Measurements from ENCODE around the gene NEMF. TPM values are rescaled to one million over a fixed set of nuclear protein-coding genes. Genes with fewer than 3 reads are reported as not detected.

NEMF gene
- polyA plus RNA-seq, 1 donor from 2014 or later: 91.0 TPM

DNA sequence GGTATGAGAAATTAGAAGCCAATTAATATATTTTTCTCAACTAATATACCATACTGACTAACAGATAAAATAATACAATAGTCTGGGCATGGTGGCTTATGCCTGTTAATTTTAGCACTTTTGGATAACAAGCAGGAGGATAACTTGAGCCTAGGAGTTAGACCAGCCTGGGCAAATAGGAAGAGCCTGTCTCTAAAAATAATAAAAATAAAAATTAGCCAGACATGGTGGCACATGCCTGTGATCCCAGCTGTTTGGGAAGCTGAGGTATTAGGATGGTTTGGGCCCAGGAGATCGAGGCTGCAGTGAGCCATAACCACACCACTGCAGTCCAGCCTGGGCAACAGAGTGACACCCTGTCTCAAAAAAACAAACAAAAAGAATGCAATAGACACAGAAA is 60.0 kb downstream of the NEMF start:
- H3K79me2 ChIP-seq (replicated peaks; ENCODE audit: insufficient read depth, low read length): no peaks in the 10 kb centered on the region
- H3F3A ChIP-seq (ENCODE audit: insufficient read depth, low read length, poor library complexity, severe bottlenecking): no peaks in the 10 kb centered on the region
- H3K4me2 ChIP-seq (ENCODE audit: low read length): no peak overlapping the region
- no peaks in the 10 kb centered on the region for H3K27me3 ChIP-seq (ENCODE audit: insufficient read depth, low read depth, low read length)
- no peaks in the 10 kb centered on the region for H3K9me2 ChIP-seq (ENCODE audit: insufficient read depth, low read length)
- H2AFZ ChIP-seq (ENCODE audit: low read depth, low read length): no peak overlapping the region
- no peak overlapping the region for H3K27ac ChIP-seq (ENCODE audit: low read length)
- TF ChIP-seq POLR2AphosphoS5 (IDR thresholded peaks at IDR 0.05) (no peak), SMC3 (conservative IDR thresholded peaks at IDR 0.05; ENCODE audit: poor library complexity) (no peak), RAD21 (conservative IDR thresholded peaks at IDR 0.05) (no peak), MXI1 (conservative IDR thresholded peaks at IDR 0.05; ENCODE audit: poor library complexity, severe bottlenecking) (no peak), TAF1 (IDR thresholded peaks at IDR 0.05; ENCODE audit: low read depth) (no peak), EZH2 (IDR thresholded peaks at IDR 0.05; ENCODE audit: borderline replicate concordance, insufficient read depth, low read length, poor library complexity, severe bottlenecking) (no peak), EP300 (conservative IDR thresholded peaks at IDR 0.05; ENCODE audit: poor library complexity, severe bottlenecking) (no peak)
- TF ChIP-seq, protein P1, sequence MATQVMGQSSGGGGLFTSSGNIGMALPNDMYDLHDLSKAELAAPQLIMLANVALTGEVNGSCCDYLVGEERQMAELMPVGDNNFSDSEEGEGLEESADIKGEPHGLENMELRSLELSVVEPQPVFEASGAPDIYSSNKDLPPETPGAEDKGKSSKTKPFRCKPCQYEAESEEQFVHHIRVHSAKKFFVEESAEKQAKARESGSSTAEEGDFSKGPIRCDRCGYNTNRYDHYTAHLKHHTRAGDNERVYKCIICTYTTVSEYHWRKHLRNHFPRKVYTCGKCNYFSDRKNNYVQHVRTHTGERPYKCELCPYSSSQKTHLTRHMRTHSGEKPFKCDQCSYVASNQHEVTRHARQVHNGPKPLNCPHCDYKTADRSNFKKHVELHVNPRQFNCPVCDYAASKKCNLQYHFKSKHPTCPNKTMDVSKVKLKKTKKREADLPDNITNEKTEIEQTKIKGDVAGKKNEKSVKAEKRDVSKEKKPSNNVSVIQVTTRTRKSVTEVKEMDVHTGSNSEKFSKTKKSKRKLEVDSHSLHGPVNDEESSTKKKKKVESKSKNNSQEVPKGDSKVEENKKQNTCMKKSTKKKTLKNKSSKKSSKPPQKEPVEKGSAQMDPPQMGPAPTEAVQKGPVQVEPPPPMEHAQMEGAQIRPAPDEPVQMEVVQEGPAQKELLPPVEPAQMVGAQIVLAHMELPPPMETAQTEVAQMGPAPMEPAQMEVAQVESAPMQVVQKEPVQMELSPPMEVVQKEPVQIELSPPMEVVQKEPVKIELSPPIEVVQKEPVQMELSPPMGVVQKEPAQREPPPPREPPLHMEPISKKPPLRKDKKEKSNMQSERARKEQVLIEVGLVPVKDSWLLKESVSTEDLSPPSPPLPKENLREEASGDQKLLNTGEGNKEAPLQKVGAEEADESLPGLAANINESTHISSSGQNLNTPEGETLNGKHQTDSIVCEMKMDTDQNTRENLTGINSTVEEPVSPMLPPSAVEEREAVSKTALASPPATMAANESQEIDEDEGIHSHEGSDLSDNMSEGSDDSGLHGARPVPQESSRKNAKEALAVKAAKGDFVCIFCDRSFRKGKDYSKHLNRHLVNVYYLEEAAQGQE (IDR thresholded peaks at IDR 0.05; ENCODE audit: borderline replicate concordance): no peak
- TF ChIP-seq, protein P2, sequence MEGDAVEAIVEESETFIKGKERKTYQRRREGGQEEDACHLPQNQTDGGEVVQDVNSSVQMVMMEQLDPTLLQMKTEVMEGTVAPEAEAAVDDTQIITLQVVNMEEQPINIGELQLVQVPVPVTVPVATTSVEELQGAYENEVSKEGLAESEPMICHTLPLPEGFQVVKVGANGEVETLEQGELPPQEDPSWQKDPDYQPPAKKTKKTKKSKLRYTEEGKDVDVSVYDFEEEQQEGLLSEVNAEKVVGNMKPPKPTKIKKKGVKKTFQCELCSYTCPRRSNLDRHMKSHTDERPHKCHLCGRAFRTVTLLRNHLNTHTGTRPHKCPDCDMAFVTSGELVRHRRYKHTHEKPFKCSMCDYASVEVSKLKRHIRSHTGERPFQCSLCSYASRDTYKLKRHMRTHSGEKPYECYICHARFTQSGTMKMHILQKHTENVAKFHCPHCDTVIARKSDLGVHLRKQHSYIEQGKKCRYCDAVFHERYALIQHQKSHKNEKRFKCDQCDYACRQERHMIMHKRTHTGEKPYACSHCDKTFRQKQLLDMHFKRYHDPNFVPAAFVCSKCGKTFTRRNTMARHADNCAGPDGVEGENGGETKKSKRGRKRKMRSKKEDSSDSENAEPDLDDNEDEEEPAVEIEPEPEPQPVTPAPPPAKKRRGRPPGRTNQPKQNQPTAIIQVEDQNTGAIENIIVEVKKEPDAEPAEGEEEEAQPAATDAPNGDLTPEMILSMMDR (IDR thresholded peaks at IDR 0.05; ENCODE audit: poor library complexity, severe bottlenecking): no peak
- no peaks in the 10 kb centered on the region for H4K20me1 ChIP-seq (ENCODE audit: insufficient read depth)
- H3K9ac ChIP-seq (ENCODE audit: low read length): no peak overlapping the region
- H3K9me3 ChIP-seq (ENCODE audit: low read length): no peaks in the 10 kb centered on the region
- H3K4me3 ChIP-seq (ENCODE audit: low read length): no peak overlapping the region
- H3K36me3 ChIP-seq (ENCODE audit: insufficient read depth, low read length): peaks cover 2% of the 10 kb centered on the region

GRCh38 chr14:49786315-49786714 is 66.3 kb downstream of the NEMF start:
- Histone ChIP-seq H3K9me2 (ENCODE audit: insufficient read depth, low read length) (no peaks in the 10 kb centered on the region), H3K27ac (ENCODE audit: low read length) (no peak overlapping the region), H4K20me1 (ENCODE audit: insufficient read depth) (no peaks in the 10 kb centered on the region), H3F3A (ENCODE audit: insufficient read depth, low read length, poor library complexity, severe bottlenecking) (no peaks in the 10 kb centered on the region), H3K4me3 (ENCODE audit: low read length) (no peak overlapping the region), H3K36me3 (ENCODE audit: insufficient read depth, low read length) (peaks cover 21% of the 10 kb centered on the region), H3K27me3 (ENCODE audit: insufficient read depth, low read depth, low read length) (no peaks in the 10 kb centered on the region), H3K9me3 (ENCODE audit: low read length) (no peaks in the 10 kb centered on the region), H3K79me2 (replicated peaks; ENCODE audit: insufficient read depth, low read length) (no peaks in the 10 kb centered on the region), H2AFZ (ENCODE audit: low read depth, low read length) (no peak overlapping the region), H3K9ac (ENCODE audit: low read length) (no peak overlapping the region), H3K4me2 (ENCODE audit: low read length) (no peak overlapping the region)
- TF ChIP-seq, protein P1 (IDR thresholded peaks at IDR 0.05; ENCODE audit: borderline replicate concordance): no peak
- TF ChIP-seq MXI1 (conservative IDR thresholded peaks at IDR 0.05; ENCODE audit: poor library complexity, severe bottlenecking) (no peak), EZH2 (IDR thresholded peaks at IDR 0.05; ENCODE audit: borderline replicate concordance, insufficient read depth, low read length, poor library complexity, severe bottlenecking) (no peak), TAF1 (IDR thresholded peaks at IDR 0.05; ENCODE audit: low read depth) (no peak), POLR2AphosphoS5 (IDR thresholded peaks at IDR 0.05) (no peak), EP300 (conservative IDR thresholded peaks at IDR 0.05; ENCODE audit: poor library complexity, severe bottlenecking) (no peak), RAD21 (conservative IDR thresholded peaks at IDR 0.05) (no peak), SMC3 (conservative IDR thresholded peaks at IDR 0.05; ENCODE audit: poor library complexity) (no peak)
- TF ChIP-seq, protein P2 (IDR thresholded peaks at IDR 0.05; ENCODE audit: poor library complexity, severe bottlenecking): no peak
